ENCODE measurements around the gene DNAH14. TPM values are rescaled to one million over a fixed set of nuclear protein-coding genes. Genes with fewer than 3 reads are reported as not detected.

DNAH14 gene
- total and polyA plus RNA-seq, 2 of the 13 experiments (the other 11 are each of a cell fraction or from before 2014, with no cell fraction given): 4.5 to 27.5 TPM

DNA sequence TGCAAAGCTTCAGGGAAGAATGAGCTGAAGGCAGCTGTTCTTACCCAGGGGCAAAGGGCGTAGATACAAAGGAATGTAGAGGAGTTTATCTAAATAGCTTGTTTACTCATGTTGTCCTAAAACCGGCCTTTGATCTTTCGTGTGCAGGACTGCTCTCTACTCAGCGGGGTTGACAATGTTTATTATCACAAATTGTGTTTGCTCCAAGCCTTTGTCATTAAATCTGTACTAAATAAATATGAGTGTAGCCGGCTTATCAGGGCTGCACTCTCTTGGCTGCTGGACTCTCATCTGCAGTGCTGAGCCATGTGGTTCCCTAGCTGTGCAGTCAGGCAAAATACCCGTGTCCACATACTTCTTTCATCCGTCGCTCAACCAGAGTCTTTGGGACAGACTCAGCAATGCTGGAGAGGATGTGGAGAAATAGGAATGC is 299.4 kb downstream of the DNAH14 start (continued):
- TF ChIP-seq, protein P1, sequence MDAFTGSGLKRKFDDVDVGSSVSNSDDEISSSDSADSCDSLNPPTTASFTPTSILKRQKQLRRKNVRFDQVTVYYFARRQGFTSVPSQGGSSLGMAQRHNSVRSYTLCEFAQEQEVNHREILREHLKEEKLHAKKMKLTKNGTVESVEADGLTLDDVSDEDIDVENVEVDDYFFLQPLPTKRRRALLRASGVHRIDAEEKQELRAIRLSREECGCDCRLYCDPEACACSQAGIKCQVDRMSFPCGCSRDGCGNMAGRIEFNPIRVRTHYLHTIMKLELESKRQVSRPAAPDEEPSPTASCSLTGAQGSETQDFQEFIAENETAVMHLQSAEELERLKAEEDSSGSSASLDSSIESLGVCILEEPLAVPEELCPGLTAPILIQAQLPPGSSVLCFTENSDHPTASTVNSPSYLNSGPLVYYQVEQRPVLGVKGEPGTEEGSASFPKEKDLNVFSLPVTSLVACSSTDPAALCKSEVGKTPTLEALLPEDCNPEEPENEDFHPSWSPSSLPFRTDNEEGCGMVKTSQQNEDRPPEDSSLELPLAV (CRISPR knock-in tag; conservative IDR thresholded peaks at IDR 0.05; ENCODE audit: low read depth): no peak
- TF ChIP-seq, protein P2, sequence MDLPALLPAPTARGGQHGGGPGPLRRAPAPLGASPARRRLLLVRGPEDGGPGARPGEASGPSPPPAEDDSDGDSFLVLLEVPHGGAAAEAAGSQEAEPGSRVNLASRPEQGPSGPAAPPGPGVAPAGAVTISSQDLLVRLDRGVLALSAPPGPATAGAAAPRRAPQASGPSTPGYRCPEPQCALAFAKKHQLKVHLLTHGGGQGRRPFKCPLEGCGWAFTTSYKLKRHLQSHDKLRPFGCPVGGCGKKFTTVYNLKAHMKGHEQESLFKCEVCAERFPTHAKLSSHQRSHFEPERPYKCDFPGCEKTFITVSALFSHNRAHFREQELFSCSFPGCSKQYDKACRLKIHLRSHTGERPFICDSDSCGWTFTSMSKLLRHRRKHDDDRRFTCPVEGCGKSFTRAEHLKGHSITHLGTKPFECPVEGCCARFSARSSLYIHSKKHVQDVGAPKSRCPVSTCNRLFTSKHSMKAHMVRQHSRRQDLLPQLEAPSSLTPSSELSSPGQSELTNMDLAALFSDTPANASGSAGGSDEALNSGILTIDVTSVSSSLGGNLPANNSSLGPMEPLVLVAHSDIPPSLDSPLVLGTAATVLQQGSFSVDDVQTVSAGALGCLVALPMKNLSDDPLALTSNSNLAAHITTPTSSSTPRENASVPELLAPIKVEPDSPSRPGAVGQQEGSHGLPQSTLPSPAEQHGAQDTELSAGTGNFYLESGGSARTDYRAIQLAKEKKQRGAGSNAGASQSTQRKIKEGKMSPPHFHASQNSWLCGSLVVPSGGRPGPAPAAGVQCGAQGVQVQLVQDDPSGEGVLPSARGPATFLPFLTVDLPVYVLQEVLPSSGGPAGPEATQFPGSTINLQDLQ (CRISPR knock-in tag; IDR thresholded peaks at IDR 0.05): no peak
- TF ChIP-seq FOXK1 (CRISPR knock-in tag; IDR thresholded peaks at IDR 0.05; ENCODE audit: borderline replicate concordance, low read depth) (peak; percentile 67), NR3C1 (CRISPR knock-in tag; IDR thresholded peaks at IDR 0.05) (no peak), SMYD3 (CRISPR knock-in tag; IDR thresholded peaks at IDR 0.05) (no peak), ATF7-NPFF (CRISPR knock-in tag; IDR thresholded peaks at IDR 0.05; ENCODE audit: low read depth) (no peak), KMT2B (CRISPR knock-in tag; IDR thresholded peaks at IDR 0.05) (peak; percentile 18; the same call in 1 of the 2 replicates), ZFP1 (CRISPR knock-in tag; IDR thresholded peaks at IDR 0.05) (peak; percentile 29; the same call in 1 of the 2 replicates), HNRNPK (IDR thresholded peaks at IDR 0.05; ENCODE audit: low read depth, low read length, poor library complexity, severe bottlenecking) (no peak), ZNF354B (CRISPR knock-in tag; IDR thresholded peaks at IDR 0.05) (no peak)
- TF ChIP-seq, protein P3, sequence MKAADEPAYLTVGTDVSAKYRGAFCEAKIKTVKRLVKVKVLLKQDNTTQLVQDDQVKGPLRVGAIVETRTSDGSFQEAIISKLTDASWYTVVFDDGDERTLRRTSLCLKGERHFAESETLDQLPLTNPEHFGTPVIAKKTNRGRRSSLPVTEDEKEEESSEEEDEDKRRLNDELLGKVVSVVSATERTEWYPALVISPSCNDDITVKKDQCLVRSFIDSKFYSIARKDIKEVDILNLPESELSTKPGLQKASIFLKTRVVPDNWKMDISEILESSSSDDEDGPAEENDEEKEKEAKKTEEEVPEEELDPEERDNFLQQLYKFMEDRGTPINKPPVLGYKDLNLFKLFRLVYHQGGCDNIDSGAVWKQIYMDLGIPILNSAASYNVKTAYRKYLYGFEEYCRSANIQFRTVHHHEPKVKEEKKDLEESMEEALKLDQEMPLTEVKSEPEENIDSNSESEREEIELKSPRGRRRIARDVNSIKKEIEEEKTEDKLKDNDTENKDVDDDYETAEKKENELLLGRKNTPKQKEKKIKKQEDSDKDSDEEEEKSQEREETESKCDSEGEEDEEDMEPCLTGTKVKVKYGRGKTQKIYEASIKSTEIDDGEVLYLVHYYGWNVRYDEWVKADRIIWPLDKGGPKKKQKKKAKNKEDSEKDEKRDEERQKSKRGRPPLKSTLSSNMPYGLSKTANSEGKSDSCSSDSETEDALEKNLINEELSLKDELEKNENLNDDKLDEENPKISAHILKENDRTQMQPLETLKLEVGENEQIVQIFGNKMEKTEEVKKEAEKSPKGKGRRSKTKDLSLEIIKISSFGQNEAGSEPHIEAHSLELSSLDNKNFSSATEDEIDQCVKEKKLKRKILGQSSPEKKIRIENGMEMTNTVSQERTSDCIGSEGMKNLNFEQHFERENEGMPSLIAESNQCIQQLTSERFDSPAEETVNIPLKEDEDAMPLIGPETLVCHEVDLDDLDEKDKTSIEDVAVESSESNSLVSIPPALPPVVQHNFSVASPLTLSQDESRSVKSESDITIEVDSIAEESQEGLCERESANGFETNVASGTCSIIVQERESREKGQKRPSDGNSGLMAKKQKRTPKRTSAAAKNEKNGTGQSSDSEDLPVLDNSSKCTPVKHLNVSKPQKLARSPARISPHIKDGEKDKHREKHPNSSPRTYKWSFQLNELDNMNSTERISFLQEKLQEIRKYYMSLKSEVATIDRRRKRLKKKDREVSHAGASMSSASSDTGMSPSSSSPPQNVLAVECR (CRISPR knock-in tag; IDR thresholded peaks at IDR 0.05; ENCODE audit: borderline replicate concordance): peak; percentile 40; the same call in 1 of the 2 replicates
- TF ChIP-seq, protein P4, sequence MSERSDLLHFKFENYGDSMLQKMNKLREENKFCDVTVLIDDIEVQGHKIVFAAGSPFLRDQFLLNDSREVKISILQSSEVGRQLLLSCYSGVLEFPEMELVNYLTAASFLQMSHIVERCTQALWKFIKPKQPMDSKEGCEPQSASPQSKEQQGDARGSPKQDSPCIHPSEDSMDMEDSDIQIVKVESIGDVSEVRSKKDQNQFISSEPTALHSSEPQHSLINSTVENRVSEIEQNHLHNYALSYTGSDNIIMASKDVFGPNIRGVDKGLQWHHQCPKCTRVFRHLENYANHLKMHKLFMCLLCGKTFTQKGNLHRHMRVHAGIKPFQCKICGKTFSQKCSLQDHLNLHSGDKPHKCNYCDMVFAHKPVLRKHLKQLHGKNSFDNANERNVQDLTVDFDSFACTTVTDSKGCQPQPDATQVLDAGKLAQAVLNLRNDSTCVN (CRISPR knock-in tag; IDR thresholded peaks at IDR 0.05; ENCODE audit: borderline replicate concordance): no peak
- TF ChIP-seq, protein P5, sequence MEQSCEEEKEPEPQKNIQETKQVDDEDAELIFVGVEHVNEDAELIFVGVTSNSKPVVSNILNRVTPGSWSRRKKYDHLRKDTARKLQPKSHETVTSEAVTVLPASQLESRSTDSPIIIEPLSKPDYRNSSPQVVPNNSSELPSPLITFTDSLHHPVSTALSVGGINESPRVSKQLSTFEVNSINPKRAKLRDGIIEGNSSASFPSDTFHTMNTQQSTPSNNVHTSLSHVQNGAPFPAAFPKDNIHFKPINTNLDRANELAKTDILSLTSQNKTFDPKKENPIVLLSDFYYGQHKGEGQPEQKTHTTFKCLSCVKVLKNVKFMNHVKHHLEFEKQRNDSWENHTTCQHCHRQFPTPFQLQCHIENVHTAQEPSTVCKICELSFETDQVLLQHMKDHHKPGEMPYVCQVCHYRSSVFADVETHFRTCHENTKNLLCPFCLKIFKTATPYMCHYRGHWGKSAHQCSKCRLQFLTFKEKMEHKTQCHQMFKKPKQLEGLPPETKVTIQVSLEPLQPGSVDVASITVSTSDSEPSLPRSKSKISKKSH (CRISPR knock-in tag; IDR thresholded peaks at IDR 0.05; ENCODE audit: borderline replicate concordance): no peak
- TF ChIP-seq, protein P6, sequence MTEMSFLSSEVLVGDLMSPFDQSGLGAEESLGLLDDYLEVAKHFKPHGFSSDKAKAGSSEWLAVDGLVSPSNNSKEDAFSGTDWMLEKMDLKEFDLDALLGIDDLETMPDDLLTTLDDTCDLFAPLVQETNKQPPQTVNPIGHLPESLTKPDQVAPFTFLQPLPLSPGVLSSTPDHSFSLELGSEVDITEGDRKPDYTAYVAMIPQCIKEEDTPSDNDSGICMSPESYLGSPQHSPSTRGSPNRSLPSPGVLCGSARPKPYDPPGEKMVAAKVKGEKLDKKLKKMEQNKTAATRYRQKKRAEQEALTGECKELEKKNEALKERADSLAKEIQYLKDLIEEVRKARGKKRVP (CRISPR knock-in tag; IDR thresholded peaks at IDR 0.05): no peak
